Thyroid gland (tissue), 4 donors: ENCODE data around the gene EXOC6. TPM values are rescaled to one million over a fixed set of nuclear protein-coding genes. Genes with fewer than 3 reads are reported as not detected.
"Not testable (repeated sequence)": the region's sequence is repeated elsewhere in the genome, so short reads cannot be mapped to it uniquely, and the experiment has no call there.

Experiments
- DNase-seq, 2 donors: peaks; one replicate each; pipeline ENCODE4 v3.0.0-alpha.2; 2019
- H3K27ac ChIP-seq, 3 donors: fragments of 200-600 bp; sonication (generic); 1 replicate in 2 of 3; 2 replicates in 1 of 3; pipeline ENCODE4 v1.5.1; 2016 to 2019; ENCODE audit warnings: mild to moderate bottlenecking in 1 of 3, moderate library complexity in 1 of 3
- H3K27me3 ChIP-seq: fragments of 200-600 bp; sonication (generic); one replicate; pipeline ENCODE4 v1.5.1; 2019
- H3K36me3 ChIP-seq, 2 donors: fragments of 200-600 bp; sonication (generic); one replicate each; pipeline ENCODE4 v1.5.1; 2016 to 2019
- H3K4me1 ChIP-seq, 2 donors: fragments of 200-600 bp; sonication (generic); one replicate each; pipeline ENCODE4 v1.5.1; 2017 to 2019
- H3K4me3 ChIP-seq, 3 donors: fragments of 200-600 bp; sonication (generic); replicated peaks in 1 of 3; 1 replicate in 2 of 3; 2 replicates in 1 of 3; pipeline ENCODE4 v1.5.1; 2016; ENCODE audit warnings: mild to moderate bottlenecking in 1 of 3
- H3K9me3 ChIP-seq: fragments of 200-600 bp; sonication (generic); one replicate; pipeline ENCODE4 v1.5.1; 2017
- CTCF ChIP-seq, 6 experiments: fragments of 200-600 bp in 3 of 6; fragments of 450-650 bp in 3 of 6; sonication (generic) in 3 of 6; IDR thresholded peaks; one replicate each; pipeline ENCODE4 v1.5.1; 2016 to 2019; ENCODE audit warnings: antibody characterized with exemption in 6 of 6, mild to moderate bottlenecking in 2 of 6, inconsistent platforms in 1 of 6, moderate library complexity in 1 of 6
- POLR2A ChIP-seq, 2 donors: fragments of 450-650 bp; IDR thresholded peaks; one replicate each; pipeline ENCODE4 v1.6.1; 2017; ENCODE audit warnings: antibody characterized with exemption in 2 of 2, mild to moderate bottlenecking in 2 of 2, moderate library complexity in 1 of 2
- WGBS, 2 donors: methylation state at CpG; one replicate each; pipeline ENCODE4 v1.1.5; 2017; 5-methylcytosine and 5-hydroxymethylcytosine counted together
- intact Hi-C: fragments of 100-400 bp; cut with DNase I; formaldehyde crosslinking; loops from one replicate; pipeline ENCODE4 v1.15.1; 2023
- total RNA-seq, 4 donors: library from RNA; depleted of rRNA; stranded (reverse); fragments of >200 nt; gene quantifications; one replicate each; pipeline ENCODE4 v1.2.3, GENCODE V29; 2016

The EXOC6 gene
- total RNA-seq, 4 donors from 2014 or later, result 51.6 to 74.0 (median 61.1) TPM

DNA sequence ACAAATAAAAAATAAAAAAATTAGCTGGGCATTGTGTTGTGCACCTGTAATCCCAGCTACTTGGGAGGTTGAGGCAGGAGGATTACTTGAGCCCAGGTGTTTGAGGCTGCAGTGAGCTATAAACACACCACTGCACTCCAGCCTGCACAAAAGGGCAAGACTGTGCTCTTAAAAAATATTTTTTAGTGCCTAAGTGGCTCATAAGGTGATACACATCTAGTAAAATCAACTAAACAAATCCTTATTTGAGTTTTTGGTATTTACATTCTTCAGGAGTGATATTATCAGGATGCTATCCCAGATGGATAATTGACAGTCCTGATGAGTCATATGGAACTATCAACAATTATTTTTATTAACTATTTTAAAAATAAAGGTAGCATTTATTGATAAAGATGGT lies 93.9 kb downstream of the EXOC6 start:
- Histone ChIP-seq H3K9me3 (no peaks in the 10 kb centered on the region), H3K27ac (no peak overlapping the region), H3K4me1 (no peaks in the 10 kb centered on the region), H3K36me3 (peaks cover 0 to 5% of the 10 kb centered on the region in 2 donors), H3K4me3 (no peak overlapping the region), H3K27me3 (no peaks in the 10 kb centered on the region)
- TF ChIP-seq CTCF (IDR thresholded peaks at IDR 0.05) (no peak), POLR2A (IDR thresholded peaks at IDR 0.05) (no peak)
- intact Hi-C loops, result no loop called here
- no peak for DNase-seq

DNA sequence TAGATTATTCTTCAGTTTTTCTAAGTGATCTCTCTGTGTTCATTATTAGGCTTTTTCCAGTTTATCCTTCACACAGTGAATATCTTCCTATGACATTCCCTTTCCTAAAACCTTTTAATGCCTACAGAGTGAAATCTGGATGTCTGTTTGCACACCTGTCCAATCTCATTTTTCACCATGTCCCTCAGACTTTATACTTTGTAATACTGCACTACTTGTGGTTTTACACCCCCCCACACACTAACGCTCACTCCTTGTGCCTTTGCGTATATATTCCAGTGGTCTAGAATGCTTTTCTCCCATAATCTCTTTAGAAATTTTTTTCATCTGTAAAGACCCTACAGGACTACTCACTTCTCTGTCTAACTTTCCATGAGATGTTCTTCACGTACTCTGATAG lies 98.2 kb downstream of the EXOC6 start:
- Histone ChIP-seq H3K4me1 (no peaks in the 10 kb centered on the region), H3K36me3 (peaks cover 0 to 5% of the 10 kb centered on the region in 2 donors), H3K4me3 (no peak overlapping the region), H3K9me3 (no peaks in the 10 kb centered on the region), H3K27ac (no peak overlapping the region), H3K27me3 (no peaks in the 10 kb centered on the region)
- 97% methylated on average over 3 of the region's 3 CpGs for WGBS, 2 donors
- intact Hi-C loops, result no loop called here
- no peak for DNase-seq
- TF ChIP-seq POLR2A (IDR thresholded peaks at IDR 0.05) (no peak), CTCF (IDR thresholded peaks at IDR 0.05) (no peak)

DNA sequence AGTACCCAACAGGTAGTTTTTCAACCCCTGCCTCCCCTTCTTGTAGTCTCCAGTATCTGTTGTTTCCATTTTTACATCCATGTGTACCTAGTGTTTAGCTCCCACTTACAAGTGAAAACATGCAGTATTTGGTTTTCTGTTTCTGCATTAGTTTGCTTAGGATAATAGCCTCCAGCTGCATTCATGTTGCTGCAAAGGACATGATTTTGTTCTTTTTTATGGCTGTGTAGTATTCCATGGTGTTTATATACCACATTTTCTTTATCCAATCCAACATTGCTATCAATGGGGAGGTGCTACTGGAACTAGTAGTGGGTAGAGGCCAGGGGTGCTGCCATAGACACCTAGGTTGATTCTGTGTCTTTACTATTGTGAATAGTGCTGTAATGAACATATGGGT lies 104.3 kb downstream of the EXOC6 start:
- H3K9me3 ChIP-seq, H3K4me1 ChIP-seq, H3K36me3 ChIP-seq, H3K4me3 ChIP-seq, H3K27ac ChIP-seq, intact Hi-C loops, H3K27me3 ChIP-seq, DNase-seq: not testable (repeated sequence)

DNA sequence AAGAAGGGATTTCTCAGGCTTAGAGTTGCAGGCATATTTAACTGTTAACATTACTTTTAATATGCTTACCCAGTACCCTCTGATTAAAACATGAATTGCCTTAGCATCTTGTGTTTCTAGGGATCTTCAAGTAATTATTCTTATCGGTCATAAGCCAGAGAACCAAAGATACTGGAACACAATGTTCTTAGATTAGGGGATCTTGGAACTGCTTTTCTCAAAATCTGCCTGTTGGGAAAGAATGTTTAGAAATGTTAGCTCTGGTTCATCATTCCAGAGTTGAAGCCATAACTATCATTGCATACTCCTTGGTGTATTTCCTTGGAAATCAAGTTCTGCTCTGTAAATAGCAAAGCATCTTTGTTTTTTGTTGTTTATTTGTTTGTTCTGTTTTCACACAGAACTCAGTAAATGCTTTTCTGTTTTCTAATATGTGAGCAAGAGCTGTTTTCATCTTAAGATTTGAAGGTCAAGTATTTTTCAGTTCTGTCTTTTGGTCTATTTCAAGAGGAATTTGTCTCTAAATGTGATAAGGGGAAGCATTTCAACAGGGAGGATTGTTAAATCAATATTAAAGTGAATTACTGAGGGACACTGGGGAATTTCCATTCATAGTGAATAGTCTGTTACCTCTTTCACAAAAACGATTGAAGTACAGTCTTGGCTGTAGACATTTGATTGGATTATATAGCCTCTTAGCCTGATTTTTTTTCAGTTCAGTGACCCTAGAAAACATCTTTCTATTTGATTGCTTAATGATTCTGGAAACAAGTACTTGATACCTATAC lies 109.1 kb downstream of the EXOC6 start:
- TF ChIP-seq CTCF (IDR thresholded peaks at IDR 0.05) (no peak), POLR2A (IDR thresholded peaks at IDR 0.05) (no peak)
- Histone ChIP-seq H3K27ac (no peak overlapping the region), H3K4me3 (no peak overlapping the region), H3K9me3 (no peaks in the 10 kb centered on the region), H3K4me1 (no peaks in the 10 kb centered on the region), H3K36me3 (peaks cover 0 to 4% of the 10 kb centered on the region in 2 donors), H3K27me3 (no peaks in the 10 kb centered on the region)
- WGBS, 2 donors, result 36 to 54% methylated on average over 2 of the region's 2 CpGs
- DNase-seq, result no peak
- intact Hi-C loops, result no loop called here

GRCh38 chr10:92961638-92962037 lies 113.3 kb downstream of the EXOC6 start:
- Histone ChIP-seq H3K36me3 (no peaks in the 10 kb centered on the region), H3K4me1 (no peaks in the 10 kb centered on the region), H3K27ac (no peak overlapping the region), H3K9me3 (no peaks in the 10 kb centered on the region), H3K27me3 (no peaks in the 10 kb centered on the region), H3K4me3 (no peak overlapping the region)
- intact Hi-C loops, result no loop called here
- DNase-seq, result no peak
- 95 to 98% methylated on average over 2 of the region's 2 CpGs for WGBS, 2 donors
- TF ChIP-seq POLR2A (IDR thresholded peaks at IDR 0.05) (no peak), CTCF (IDR thresholded peaks at IDR 0.05) (no peak)
